Panc1 (cell line): ENCODE results near the gene CATSPER3. TPM values are rescaled to one million over a fixed set of nuclear protein-coding genes. Genes with fewer than 3 reads are reported as not detected.

Experiments used
- ATAC-seq: fragments of 200-7000 bp; cut with Tn5 transposase; 2 replicates; pipeline ENCODE4 v1.9.1; 2020; ENCODE audit warnings: mild to moderate bottlenecking, moderate library complexity
- BruUV-seq: library from RNA; stranded (reverse); fragments of 400-500 nt; replicated peaks from 2 replicates; lab custom pipeline; 2021; lab: Mats Ljungman, UMichigan
- CTCF ChIA-PET: fragments of 300-600 bp; sonication (Branson Sonifier 250); formaldehyde crosslinking; loops from one replicate; lab custom pipeline; 2022; ENCODE audit warnings: antibody characterized with exemption; lab: Charles Lee
- POLR2A ChIA-PET: fragments of 300-600 bp; sonication (Branson Sonifier 250); formaldehyde crosslinking; loops from one replicate; lab custom pipeline; 2022; ENCODE audit warnings: antibody characterized with exemption; lab: Charles Lee
- DNase-seq: peaks from one replicate; pipeline ENCODE4 v3.0.0-alpha.2; 2010; ENCODE audit warnings: low read depth, low spot score
- H3K27ac ChIP-seq: 2 replicates; pipeline ENCODE4 v1.5.1; 2011; ENCODE audit warnings: mild to moderate bottlenecking, low read length, inconsistent platforms
- H3K27me3 ChIP-seq: fragments of 200-500 bp; sonication (Bioruptor generic); 2 replicates; pipeline ENCODE4 v1.6.0; 2014; ENCODE audit warnings: low read length, inconsistent platforms; ENCODE audit not compliant: control insufficient read depth, insufficient read depth
- H3K36me3 ChIP-seq: fragments of 200-500 bp; sonication (Bioruptor generic); 2 replicates; pipeline ENCODE4 v1.5.1; 2014; ENCODE audit warnings: inconsistent platforms, mild to moderate bottlenecking, low read length, moderate library complexity; ENCODE audit not compliant: control insufficient read depth, insufficient read depth
- H3K4me1 ChIP-seq: 2 replicates; pipeline ENCODE4 v1.5.1; 2011; ENCODE audit warnings: inconsistent platforms, mild to moderate bottlenecking, low read length, moderate library complexity; ENCODE audit not compliant: control insufficient read depth, insufficient read depth
- H3K4me3 ChIP-seq, 2 experiments: 2 replicates each; pipeline ENCODE4 v1.5.1; 2011 to 2012; ENCODE audit warnings: low read depth in 2 of 2, low read length in 2 of 2, mild to moderate bottlenecking in 2 of 2, inconsistent platforms in 1 of 2, moderate library complexity in 1 of 2
- H3K9me3 ChIP-seq: fragments of 200-500 bp; sonication (Bioruptor generic); 2 replicates; pipeline ENCODE4 v1.5.1; 2014; ENCODE audit warnings: low read depth, mild to moderate bottlenecking, inconsistent platforms, low read length, moderate library complexity; ENCODE audit not compliant: control insufficient read depth, insufficient read depth
- POLR2AphosphoS5 ChIP-seq: IDR thresholded peaks from 2 replicates; pipeline ENCODE4 v1.6.1; 2012; ENCODE audit warnings: mild to moderate bottlenecking, low read depth, low read length, moderate library complexity
- SIN3A ChIP-seq: IDR thresholded peaks from 2 replicates; pipeline ENCODE4 v1.6.1; 2012; ENCODE audit warnings: low read depth, mild to moderate bottlenecking, low read length, moderate library complexity, borderline replicate concordance; ENCODE audit not compliant: insufficient read depth
- TCF7L2 ChIP-seq: IDR thresholded peaks from 2 replicates; pipeline ENCODE4 v1.6.1; 2011; ENCODE audit warnings: mild to moderate bottlenecking, low read depth, low read length, inconsistent platforms
- in situ Hi-C: cut with HindIII; loops from 2 replicates; pipeline ENCODE4 v1.10.0; 2016; ENCODE audit warnings: low sequenced_read_pairs, low pct_unique_long_range_greater_than_20kb
- intact Hi-C: fragments of 100-400 bp; cut with micrococcal nuclease; formaldehyde crosslinking; loops from one replicate; pipeline ENCODE4 v1.10.0; 2022; ENCODE audit not compliant: unreplicated experiment
- total RNA-seq: library from RNA; stranded (reverse); gene quantifications from one replicate; pipeline ENCODE4 v1.2.1, GENCODE V29; 2021; ENCODE audit not compliant: unreplicated experiment
- TF ChIP-seq, protein P1 (sequence below), 2 experiments: IDR thresholded peaks; 2 replicates each; pipeline ENCODE4 v1.6.1; 2011 to 2012; ENCODE audit warnings: low read depth in 2 of 2, control low read depth in 1 of 2, low read length in 1 of 2, mild to moderate bottlenecking in 1 of 2, moderate library complexity in 1 of 2; ENCODE audit not compliant: insufficient read depth in 1 of 2
- TF ChIP-seq, protein P2 (sequence below): fragments of 450-650 bp; IDR thresholded peaks from 2 replicates; pipeline ENCODE4 v1.5.1; 2017; ENCODE audit warnings: mild to moderate bottlenecking

The CATSPER3 gene
- total RNA-seq, 1 experiment from 2014 or later = 0.69 TPM

DNA sequence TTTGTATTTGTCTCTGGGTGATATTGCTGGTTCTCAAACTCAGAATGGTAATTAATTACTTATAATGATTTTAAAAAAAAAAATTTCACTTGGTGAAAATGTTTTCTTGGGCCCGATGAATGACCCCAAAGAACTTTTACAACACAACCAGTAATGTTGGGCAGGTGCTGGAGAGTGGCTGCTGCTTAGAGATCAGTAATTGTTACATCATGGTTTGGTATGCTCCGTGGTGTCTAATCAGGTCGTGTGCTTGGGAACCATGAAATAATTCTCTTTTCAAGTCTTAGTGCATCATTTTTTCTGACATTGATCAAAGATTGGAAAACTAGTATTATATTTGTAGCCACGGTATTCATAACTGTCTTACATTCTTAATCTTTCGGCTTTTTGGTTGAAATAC lies 33.5 kb upstream of the CATSPER3 start:
- Histone ChIP-seq H3K36me3 (peaks cover 19% of the 10 kb centered on the region), H3K27me3 (no peaks in the 10 kb centered on the region), H3K4me1 (no peaks in the 10 kb centered on the region), H3K4me3 (no peak overlapping the region), H3K9me3 (no peaks in the 10 kb centered on the region), H3K27ac (no peak overlapping the region)
- DNase-seq (no peak), ATAC-seq (no peak)
- intact Hi-C loops = no loop called here
- ChIA-PET CTCF (no interaction called here), POLR2A (no interaction called here)
- TF ChIP-seq POLR2AphosphoS5 (no peak), TCF7L2 (no peak), SIN3A (no peak)
- TF ChIP-seq, protein P1, sequence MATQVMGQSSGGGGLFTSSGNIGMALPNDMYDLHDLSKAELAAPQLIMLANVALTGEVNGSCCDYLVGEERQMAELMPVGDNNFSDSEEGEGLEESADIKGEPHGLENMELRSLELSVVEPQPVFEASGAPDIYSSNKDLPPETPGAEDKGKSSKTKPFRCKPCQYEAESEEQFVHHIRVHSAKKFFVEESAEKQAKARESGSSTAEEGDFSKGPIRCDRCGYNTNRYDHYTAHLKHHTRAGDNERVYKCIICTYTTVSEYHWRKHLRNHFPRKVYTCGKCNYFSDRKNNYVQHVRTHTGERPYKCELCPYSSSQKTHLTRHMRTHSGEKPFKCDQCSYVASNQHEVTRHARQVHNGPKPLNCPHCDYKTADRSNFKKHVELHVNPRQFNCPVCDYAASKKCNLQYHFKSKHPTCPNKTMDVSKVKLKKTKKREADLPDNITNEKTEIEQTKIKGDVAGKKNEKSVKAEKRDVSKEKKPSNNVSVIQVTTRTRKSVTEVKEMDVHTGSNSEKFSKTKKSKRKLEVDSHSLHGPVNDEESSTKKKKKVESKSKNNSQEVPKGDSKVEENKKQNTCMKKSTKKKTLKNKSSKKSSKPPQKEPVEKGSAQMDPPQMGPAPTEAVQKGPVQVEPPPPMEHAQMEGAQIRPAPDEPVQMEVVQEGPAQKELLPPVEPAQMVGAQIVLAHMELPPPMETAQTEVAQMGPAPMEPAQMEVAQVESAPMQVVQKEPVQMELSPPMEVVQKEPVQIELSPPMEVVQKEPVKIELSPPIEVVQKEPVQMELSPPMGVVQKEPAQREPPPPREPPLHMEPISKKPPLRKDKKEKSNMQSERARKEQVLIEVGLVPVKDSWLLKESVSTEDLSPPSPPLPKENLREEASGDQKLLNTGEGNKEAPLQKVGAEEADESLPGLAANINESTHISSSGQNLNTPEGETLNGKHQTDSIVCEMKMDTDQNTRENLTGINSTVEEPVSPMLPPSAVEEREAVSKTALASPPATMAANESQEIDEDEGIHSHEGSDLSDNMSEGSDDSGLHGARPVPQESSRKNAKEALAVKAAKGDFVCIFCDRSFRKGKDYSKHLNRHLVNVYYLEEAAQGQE (IDR thresholded peaks at IDR 0.05; ENCODE audit: insufficient read depth in 1 of 2, low read depth in 2 of 2, low read length in 1 of 2) = no peak
- TF ChIP-seq, protein P2, sequence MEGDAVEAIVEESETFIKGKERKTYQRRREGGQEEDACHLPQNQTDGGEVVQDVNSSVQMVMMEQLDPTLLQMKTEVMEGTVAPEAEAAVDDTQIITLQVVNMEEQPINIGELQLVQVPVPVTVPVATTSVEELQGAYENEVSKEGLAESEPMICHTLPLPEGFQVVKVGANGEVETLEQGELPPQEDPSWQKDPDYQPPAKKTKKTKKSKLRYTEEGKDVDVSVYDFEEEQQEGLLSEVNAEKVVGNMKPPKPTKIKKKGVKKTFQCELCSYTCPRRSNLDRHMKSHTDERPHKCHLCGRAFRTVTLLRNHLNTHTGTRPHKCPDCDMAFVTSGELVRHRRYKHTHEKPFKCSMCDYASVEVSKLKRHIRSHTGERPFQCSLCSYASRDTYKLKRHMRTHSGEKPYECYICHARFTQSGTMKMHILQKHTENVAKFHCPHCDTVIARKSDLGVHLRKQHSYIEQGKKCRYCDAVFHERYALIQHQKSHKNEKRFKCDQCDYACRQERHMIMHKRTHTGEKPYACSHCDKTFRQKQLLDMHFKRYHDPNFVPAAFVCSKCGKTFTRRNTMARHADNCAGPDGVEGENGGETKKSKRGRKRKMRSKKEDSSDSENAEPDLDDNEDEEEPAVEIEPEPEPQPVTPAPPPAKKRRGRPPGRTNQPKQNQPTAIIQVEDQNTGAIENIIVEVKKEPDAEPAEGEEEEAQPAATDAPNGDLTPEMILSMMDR = no peak
- in situ Hi-C loops = no loop called here
- BruUV-seq = no TSS peak

GRCh38 chr5:134935711-134936602 lies 31.8 kb upstream of the CATSPER3 start:
- no peak overlapping the region for H3K4me3 ChIP-seq
- in situ Hi-C loops = no loop called here
- H3K9me3 ChIP-seq = no peaks in the 10 kb centered on the region
- intact Hi-C loops = no loop called here
- TF ChIP-seq POLR2AphosphoS5 = no peak
- TF ChIP-seq, protein P1 (IDR thresholded peaks at IDR 0.05; ENCODE audit: insufficient read depth in 1 of 2, low read depth in 2 of 2, low read length in 1 of 2) = no peak
- no peak for TF ChIP-seq TCF7L2
- TF ChIP-seq SIN3A = no peak
- TF ChIP-seq, protein P2 = no peak
- H3K27me3 ChIP-seq = no peaks in the 10 kb centered on the region
- no peaks in the 10 kb centered on the region for H3K4me1 ChIP-seq
- BruUV-seq = no TSS peak
- H3K27ac ChIP-seq = no peak overlapping the region
- CTCF ChIA-PET = no interaction called here
- peaks cover 20% of the 10 kb centered on the region for H3K36me3 ChIP-seq
- POLR2A ChIA-PET = no interaction called here
- DNase-seq = no peak
- ATAC-seq = no peak
